OCI-LY7 (cell line): ENCODE data around the gene LPAR3. TPM values are rescaled to one million over a fixed set of nuclear protein-coding genes. Genes with fewer than 3 reads are reported as not detected.

Experiments
- BruUV-seq: library from RNA; stranded (reverse); fragments of 400-500 nt; replicated peaks from 2 replicates; lab custom pipeline; 2021; lab: Mats Ljungman, UMichigan
- CTCF ChIA-PET: fragments of 300-600 bp; sonication (Branson Sonifier 250); formaldehyde crosslinking; loops from one replicate; lab custom pipeline; 2022; ENCODE audit warnings: antibody characterized with exemption; ENCODE audit not compliant: unreplicated experiment; lab: Charles Lee
- POLR2A ChIA-PET: fragments of 300-600 bp; sonication (Branson Sonifier 250); formaldehyde crosslinking; loops from one replicate; lab custom pipeline; 2022; ENCODE audit warnings: antibody characterized with exemption; lab: Charles Lee
- DNase-seq: peaks from one replicate; pipeline ENCODE4 v3.0.0-alpha.2; 2015; ENCODE audit warnings: low spot score
- H2AFZ ChIP-seq: fragments of 200-600 bp; sonication (generic), shearing (Covaris generic); 2 replicates; pipeline ENCODE4 v1.6.1; 2014; ENCODE audit warnings: mild to moderate bottlenecking, antibody characterized with exemption, low read length, moderate library complexity
- H3K27ac ChIP-seq: fragments of 200-600 bp; sonication (generic); 2 replicates; pipeline ENCODE4 v1.5.1; 2014; ENCODE audit warnings: mixed run types, low read depth, mild to moderate bottlenecking, moderate library complexity, low read length, inconsistent platforms; ENCODE audit not compliant: poor library complexity, severe bottlenecking
- H3K36me3 ChIP-seq: fragments of 200-600 bp; sonication (generic); 2 replicates; pipeline ENCODE4 v1.6.1; 2014; ENCODE audit warnings: mild to moderate bottlenecking, antibody characterized with exemption, low read length, moderate library complexity, mixed read lengths; ENCODE audit not compliant: insufficient read depth
- H3K4me1 ChIP-seq: fragments of 200-600 bp; sonication (generic); 2 replicates; pipeline ENCODE4 v1.5.1; 2014; ENCODE audit warnings: mild to moderate bottlenecking, low read length; ENCODE audit not compliant: insufficient read depth, poor library complexity, severe bottlenecking
- H3K4me2 ChIP-seq: fragments of 200-600 bp; sonication (generic); 2 replicates; pipeline ENCODE4 v1.6.1; 2014; ENCODE audit warnings: mild to moderate bottlenecking, low read length
- H3K4me3 ChIP-seq: fragments of 200-600 bp; sonication (generic); 2 replicates; pipeline ENCODE4 v1.5.1; 2014; ENCODE audit warnings: mild to moderate bottlenecking, low read depth, low read length; ENCODE audit not compliant: poor library complexity, severe bottlenecking
- H3K79me2 ChIP-seq: fragments of 200-600 bp; sonication (generic); 2 replicates; pipeline ENCODE4 v1.6.1; 2016; ENCODE audit warnings: low read depth, mild to moderate bottlenecking, low read length, moderate library complexity, mixed read lengths; ENCODE audit not compliant: insufficient read depth
- H3K9me2 ChIP-seq: fragments of 200-600 bp; sonication (generic); 2 replicates; pipeline ENCODE4 v1.6.1; 2016; ENCODE audit warnings: mild to moderate bottlenecking, low read length, mixed read lengths; ENCODE audit not compliant: insufficient read depth
- H3K9me3 ChIP-seq: fragments of 200-600 bp; sonication (generic); 2 replicates; pipeline ENCODE4 v1.6.1; 2014; ENCODE audit warnings: mild to moderate bottlenecking, mixed run types, low read length, mixed read lengths
- H4K20me1 ChIP-seq: fragments of 200-600 bp; sonication (generic); 2 replicates; pipeline ENCODE4 v1.6.1; 2014; ENCODE audit warnings: mild to moderate bottlenecking, antibody characterized with exemption, low read length, moderate library complexity, mixed read lengths; ENCODE audit not compliant: insufficient read depth
- EZH2phosphoT487 ChIP-seq: fragments of 200-600 bp; sonication (generic); IDR thresholded peaks from 2 replicates; pipeline ENCODE4 v1.6.1; 2018; ENCODE audit warnings: low read depth, borderline replicate concordance, mild to moderate bottlenecking, mixed run types, antibody characterized with exemption, low read length, moderate library complexity, mixed read lengths
- intact Hi-C: fragments of 100-400 bp; cut with micrococcal nuclease; formaldehyde crosslinking; loops from one replicate; pipeline ENCODE4 v1.10.0; 2022; ENCODE audit not compliant: unreplicated experiment
- total RNA-seq, 2 experiments: library from RNA; depleted of rRNA in 1 of 2; stranded (reverse); fragments of >200 nt in 1 of 2; shearing (Covaris generic) in 1 of 2; gene quantifications; 2 replicates each; pipeline ENCODE4 v1.2.3, GENCODE V29; 2014 to 2022
- TF ChIP-seq, protein P1 (sequence below): fragments of 200-600 bp; sonication (generic); conservative IDR thresholded peaks from 2 replicates; pipeline ENCODE4 v1.5.1; 2014; ENCODE audit warnings: mild to moderate bottlenecking, antibody characterized with exemption, low read length, moderate library complexity, mixed read lengths

LPAR3 gene
- total RNA-seq, 2 experiments from 2014 or later: not detected

DNA sequence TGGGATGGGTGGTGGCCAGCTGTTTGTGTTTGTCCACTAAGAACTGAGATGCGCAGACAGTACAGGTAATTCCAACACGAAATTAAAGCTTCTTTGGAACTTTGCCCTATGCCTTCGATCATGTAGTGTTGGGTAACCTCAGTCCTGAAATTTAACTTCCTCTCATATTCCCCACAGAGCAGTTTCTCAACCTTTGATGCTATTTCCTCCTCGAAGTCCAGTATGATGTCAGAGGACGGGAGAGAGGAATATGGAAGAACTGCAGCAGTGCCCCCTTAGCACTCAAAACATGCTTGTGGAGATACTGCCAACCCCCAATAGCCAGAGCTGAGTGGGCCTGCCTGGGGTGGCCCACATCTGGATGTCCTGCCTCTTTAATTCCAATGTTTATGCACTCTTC is 3.6 kb downstream of the LPAR3 start:
- POLR2A ChIA-PET: interaction anchor here (0.7 kb wide), 1 partner anchor 362 kb away, joined by 3 read pairs; no protein-coding TSS in a partner anchor

GRCh38 chr1:84888753-84889152 is 4.3 kb downstream of the LPAR3 start:
- Histone ChIP-seq H3K27ac (no peak overlapping the region), H3K4me3 (no peak overlapping the region), H2AFZ (no peak overlapping the region), H3K4me2 (no peak overlapping the region), H3K9me2 (no peaks in the 10 kb centered on the region), H3K4me1 (no peaks in the 10 kb centered on the region), H4K20me1 (no peaks in the 10 kb centered on the region), H3K79me2 (no peaks in the 10 kb centered on the region), H3K36me3 (no peaks in the 10 kb centered on the region), H3K9me3 (no peaks in the 10 kb centered on the region)
- intact Hi-C loops: no loop called here
- POLR2A ChIA-PET: no interaction called here
- no peak for DNase-seq
- no peak for TF ChIP-seq EZH2phosphoT487
- TF ChIP-seq, protein P1, sequence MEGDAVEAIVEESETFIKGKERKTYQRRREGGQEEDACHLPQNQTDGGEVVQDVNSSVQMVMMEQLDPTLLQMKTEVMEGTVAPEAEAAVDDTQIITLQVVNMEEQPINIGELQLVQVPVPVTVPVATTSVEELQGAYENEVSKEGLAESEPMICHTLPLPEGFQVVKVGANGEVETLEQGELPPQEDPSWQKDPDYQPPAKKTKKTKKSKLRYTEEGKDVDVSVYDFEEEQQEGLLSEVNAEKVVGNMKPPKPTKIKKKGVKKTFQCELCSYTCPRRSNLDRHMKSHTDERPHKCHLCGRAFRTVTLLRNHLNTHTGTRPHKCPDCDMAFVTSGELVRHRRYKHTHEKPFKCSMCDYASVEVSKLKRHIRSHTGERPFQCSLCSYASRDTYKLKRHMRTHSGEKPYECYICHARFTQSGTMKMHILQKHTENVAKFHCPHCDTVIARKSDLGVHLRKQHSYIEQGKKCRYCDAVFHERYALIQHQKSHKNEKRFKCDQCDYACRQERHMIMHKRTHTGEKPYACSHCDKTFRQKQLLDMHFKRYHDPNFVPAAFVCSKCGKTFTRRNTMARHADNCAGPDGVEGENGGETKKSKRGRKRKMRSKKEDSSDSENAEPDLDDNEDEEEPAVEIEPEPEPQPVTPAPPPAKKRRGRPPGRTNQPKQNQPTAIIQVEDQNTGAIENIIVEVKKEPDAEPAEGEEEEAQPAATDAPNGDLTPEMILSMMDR: no peak
- no TSS peak for BruUV-seq
- CTCF ChIA-PET: no interaction called here

More for the DNA sequence above, 3.6 kb downstream of the LPAR3 start:
- CTCF ChIA-PET: interaction anchor here (0.6 kb wide), 1 partner anchor 113 kb away, joined by 3 read pairs; no protein-coding TSS in a partner anchor
- Histone ChIP-seq H3K4me3 (no peak overlapping the region), H3K9me2 (no peaks in the 10 kb centered on the region), H3K79me2 (no peaks in the 10 kb centered on the region), H3K9me3 (no peaks in the 10 kb centered on the region), H3K4me2 (no peak overlapping the region), H3K27ac (no peak overlapping the region), H2AFZ (no peak overlapping the region), H4K20me1 (no peaks in the 10 kb centered on the region), H3K4me1 (no peaks in the 10 kb centered on the region), H3K36me3 (no peaks in the 10 kb centered on the region)
- BruUV-seq: no TSS peak
- intact Hi-C loops: no loop called here
- no peak for DNase-seq
- TF ChIP-seq EZH2phosphoT487: no peak
- TF ChIP-seq, protein P1: no peak

DNA sequence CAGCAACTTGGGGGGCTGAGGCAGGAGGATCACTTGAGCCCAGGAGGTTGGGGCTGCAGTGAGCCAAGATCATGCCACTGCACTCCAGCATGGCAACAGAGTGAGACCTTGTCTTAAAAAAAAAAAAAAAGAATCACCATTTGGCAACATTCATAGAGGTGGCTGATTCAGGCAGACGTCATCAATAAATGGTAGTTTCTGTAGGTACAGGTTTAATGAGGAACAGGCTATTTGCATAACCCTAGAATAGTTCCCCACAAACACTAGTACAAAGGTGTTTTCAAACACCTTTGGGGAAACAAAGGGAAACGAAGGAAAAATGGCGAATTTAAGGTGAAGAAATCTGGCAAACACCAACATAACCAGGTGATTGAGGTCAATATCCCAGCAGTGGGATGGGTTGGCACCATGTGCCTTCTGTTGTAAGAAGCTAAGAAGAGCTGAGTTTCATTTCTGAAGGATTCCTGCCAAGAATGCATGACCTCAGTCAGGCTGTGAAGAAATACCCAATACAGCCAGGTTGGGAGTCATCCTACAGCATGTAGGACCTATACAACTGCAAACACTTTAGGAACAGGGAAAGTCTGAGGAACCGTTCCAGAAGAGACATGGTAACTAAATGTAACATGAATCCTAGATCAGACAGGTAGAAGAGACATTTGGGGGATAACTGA is 5.6 kb downstream of the LPAR3 start:
- Histone ChIP-seq H3K4me1 (no peaks in the 10 kb centered on the region), H3K4me2 (no peak overlapping the region), H3K9me3 (no peaks in the 10 kb centered on the region), H3K27ac (no peak overlapping the region), H3K4me3 (no peak overlapping the region), H2AFZ (no peak overlapping the region), H3K79me2 (no peaks in the 10 kb centered on the region), H4K20me1 (no peaks in the 10 kb centered on the region), H3K9me2 (no peaks in the 10 kb centered on the region), H3K36me3 (no peaks in the 10 kb centered on the region)
- POLR2A ChIA-PET: no interaction called here
- no TSS peak for BruUV-seq
- no peak for DNase-seq
- CTCF ChIA-PET: no interaction called here
- TF ChIP-seq, protein P1: no peak
- no peak for TF ChIP-seq EZH2phosphoT487
- intact Hi-C loops: no loop called here
